Kidney capillary endothelial cell (primary cell): ENCODE data around the gene SEPTIN6.

ENCODE experiments used
- DNase-seq: peaks from one replicate; pipeline ENCODE4 v3.0.0-alpha.2; 2018; ENCODE audit warnings: low spot score

SEPTIN6 gene

GRCh38 chrX:119693040-119693995 lies at the start of gene SEPTIN6:
Gene SEPTIN6 (minus strand): TSS chrX:119693168. CDS start chrX:119693105, 63 bp downstream.
- DNase-seq: no peak

DNA sequence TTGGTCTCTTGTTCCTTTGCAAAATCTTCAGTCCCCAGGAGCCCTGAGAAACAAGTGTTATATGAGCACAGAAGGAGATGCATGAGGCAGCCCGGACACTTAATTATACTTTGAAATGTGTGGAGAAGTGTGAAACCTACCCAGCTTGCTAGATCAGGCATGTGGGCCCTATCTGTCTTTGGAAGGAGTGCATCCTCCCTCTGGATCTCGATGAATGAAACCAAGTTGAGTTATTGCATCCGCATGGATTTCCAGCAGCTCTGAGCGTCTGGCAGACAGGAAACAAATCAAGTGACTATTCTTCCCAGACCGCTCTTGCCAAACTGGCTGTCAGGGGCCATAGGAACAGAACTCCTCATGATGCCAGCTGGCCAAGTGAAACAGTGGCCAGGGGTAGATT lies 45.8 kb upstream of the SEPTIN6 start:
- peak; percentile 26 for DNase-seq

GRCh38 chrX:119736206-119736764 lies 43.3 kb upstream of the SEPTIN6 start:
- DNase-seq: no peak

DNA sequence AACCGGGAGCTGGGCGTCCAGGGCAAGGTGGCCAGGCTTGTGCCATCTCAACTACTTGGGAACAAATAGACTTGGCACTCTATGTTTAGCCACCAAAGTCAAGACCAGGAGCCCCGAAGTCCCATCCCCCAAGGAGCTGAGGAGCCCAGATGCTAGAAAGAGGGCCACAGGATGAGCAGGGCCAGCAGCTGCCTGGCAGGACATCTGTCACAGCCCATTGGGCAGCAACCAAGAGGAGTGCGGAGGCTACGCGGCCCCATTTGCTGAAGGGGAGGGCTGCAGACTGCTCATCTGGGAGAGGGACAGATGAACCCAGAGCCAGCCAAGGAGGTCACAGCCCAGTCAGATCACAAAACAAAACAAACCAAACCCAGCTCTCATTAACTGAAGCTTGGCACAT lies 42.5 kb upstream of the SEPTIN6 start:
- no peak for DNase-seq

- DNase-seq: no peak
Observed at GRCh38 chrX:119734897-119735339, 42.0 kb upstream of the SEPTIN6 start.

DNA sequence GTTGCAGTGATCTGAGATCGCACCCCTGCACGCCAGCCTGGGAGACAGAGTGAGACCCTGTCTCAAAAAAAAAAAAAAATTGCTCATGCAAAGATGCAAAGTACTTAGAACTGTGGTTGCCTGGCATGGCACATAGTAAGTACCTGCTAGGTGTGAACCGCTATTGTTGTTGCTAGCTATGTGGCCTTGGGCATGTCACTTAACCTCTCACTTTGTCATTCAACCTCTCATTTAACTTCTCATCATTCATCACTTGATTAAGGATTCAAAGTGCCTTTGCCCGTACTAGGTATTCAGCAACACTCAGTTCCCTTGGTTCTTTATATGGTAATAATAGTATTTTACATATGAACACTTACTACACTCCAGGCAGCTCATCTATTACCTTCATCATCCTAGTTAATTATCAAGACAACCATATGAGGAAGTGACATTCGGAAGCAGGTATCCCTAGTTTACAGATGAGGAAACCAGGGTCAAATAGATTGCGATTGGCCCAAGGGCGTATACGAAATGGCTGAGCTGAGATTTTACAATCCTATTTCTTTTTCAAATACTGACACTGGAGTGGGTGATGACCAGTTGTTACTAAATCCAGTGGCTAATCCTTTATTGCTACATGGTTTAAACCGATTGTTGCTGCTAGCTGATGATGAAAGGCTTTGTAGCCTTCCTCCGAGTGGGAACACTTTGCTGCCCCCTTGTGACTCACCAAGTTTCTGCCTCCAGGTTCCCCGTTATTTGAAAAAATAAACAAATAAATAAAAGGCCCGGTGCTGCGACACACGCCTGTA lies 36.6 kb upstream of the SEPTIN6 start:
- peak; percentile 38 for DNase-seq

- DNase-seq: no peak
Observed at GRCh38 chrX:119728487-119728886, 35.5 kb upstream of the SEPTIN6 start.

DNA sequence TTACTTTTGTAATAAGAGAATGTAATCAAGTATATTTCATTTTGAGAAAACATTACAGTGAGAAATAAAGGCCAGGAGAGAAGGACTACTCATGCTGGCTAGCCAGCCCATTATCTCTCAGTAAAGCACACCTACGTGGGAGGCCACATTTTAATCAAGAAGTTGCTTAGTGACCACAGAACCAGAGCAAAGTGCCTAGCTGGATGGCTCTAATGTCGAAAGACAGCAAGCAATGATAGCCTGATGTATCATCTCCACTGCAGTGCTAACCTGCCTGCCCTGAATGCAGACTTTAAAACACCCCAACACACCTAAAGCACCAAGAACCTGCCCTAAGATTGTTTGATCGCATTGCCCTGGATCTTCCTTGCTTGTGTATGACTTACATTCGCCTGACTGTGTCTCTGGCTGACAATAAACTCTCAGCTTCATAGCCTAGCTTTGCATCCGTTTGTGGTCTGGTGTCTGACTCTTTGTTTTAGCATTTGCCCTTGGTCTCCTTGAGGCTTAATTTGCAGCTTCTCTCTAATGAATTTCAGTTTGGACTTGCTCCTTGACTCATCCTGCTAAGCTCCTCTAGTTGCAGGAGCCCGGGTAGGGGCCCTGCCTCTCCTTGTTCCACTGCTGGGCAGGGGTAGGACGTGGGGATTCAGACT lies 34.1 kb upstream of the SEPTIN6 start:
- no peak for DNase-seq

- no peak for DNase-seq
Observed at GRCh38 chrX:119721926-119722325, 29.0 kb upstream of the SEPTIN6 start.

- no peak for DNase-seq
Observed at GRCh38 chrX:119721487-119721886, 28.5 kb upstream of the SEPTIN6 start.

DNA sequence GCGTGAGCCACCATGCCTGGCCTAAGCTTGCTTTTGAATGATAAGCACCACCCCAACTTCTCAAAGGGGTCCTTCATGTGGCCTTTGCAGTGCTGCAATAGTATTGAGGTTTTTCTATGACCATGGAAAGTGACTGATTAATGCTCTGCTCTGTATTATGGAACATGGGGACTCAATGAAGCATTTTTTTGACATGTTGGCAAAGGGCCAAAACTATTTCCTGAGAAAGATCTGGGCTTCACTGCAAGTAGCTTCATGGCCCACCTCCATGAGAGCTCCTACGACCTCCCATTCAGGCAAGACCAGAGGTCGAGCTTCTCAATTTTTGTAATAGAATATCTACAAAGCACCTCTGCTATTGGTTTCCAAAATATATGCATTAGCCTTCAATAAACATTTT lies 16.7 kb upstream of the SEPTIN6 start:
- no peak for DNase-seq

- DNase-seq: no peak
Observed at GRCh38 chrX:119708936-119709335, 16.0 kb upstream of the SEPTIN6 start.

DNA sequence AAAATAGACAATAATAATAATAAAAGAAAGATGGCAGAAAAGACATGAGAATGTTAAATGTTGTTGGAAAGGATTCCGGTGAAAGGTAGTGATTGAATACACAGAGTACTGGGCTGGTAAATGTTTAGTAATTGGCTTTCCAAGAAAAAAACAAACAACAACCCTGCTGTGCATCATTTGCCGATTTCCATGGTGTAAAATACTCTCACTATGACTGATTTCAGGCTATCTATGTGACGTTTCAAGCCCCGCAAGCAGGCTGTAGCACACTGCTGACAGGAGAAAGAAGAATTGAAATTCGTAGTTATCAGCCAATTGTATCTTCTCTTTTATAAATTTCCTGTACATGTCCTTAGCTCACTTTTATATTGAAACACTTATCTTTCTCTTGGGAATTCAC lies 13.6 kb upstream of the SEPTIN6 start:
- DNase-seq: no peak

GRCh38 chrX:119698845-119699244 lies 5.9 kb upstream of the SEPTIN6 start:
- peak; percentile 39 for DNase-seq

- DNase-seq: no peak
Observed at GRCh38 chrX:119696251-119696890, 3.4 kb upstream of the SEPTIN6 start.

DNA sequence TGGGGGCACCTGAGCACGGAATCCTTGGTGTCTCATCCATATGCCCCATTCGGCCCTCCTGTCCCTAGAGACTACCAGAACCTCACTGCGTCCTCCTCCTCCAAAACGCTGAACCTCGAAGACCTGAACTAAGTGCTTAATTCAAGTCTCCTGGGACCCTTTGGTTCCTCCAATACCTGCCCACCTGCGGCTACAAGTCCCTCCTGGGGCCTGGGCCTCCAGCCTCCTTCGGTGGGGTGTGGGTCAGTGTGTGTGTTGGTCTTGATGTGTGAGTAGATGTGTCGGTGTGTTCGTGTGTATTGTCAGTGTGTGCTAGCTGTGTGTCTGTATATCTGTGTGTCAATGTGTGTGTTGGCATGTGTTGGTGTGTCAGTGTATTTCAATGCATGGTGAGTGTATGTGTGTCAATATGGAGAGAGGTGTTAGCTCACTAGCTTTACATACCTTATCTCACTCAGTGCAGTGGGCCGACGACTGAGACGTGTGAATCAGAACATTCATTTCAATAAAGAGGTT lies 2.6 kb upstream of the SEPTIN6 start:
- no peak for DNase-seq

- DNase-seq: no peak
Observed at GRCh38 chrX:119694601-119695534, 1.9 kb upstream of the SEPTIN6 start.

DNA sequence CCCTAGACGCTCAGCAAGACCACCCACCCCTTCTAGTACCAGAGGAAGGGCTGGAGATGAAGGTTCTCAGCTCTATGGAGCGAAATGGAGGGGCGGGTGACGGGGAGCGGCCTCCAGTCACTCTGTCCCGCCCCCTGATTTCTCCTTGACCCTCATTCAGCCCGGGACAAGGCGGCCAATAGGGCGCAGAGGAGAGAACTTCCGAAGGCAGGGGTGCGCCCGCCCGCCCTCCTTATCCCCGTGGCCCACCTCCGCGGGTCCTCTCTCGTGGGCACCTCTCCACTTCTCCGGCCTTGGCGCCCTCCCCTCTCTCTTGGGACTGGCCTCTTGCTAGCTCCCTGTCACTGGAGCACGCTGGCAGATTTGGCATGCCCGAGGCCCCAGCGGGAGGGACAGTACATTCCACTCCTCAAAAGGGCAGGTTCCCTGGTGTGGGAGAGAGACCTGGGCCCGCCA lies 1.1 kb upstream of the SEPTIN6 start:
- DNase-seq: no peak

DNA sequence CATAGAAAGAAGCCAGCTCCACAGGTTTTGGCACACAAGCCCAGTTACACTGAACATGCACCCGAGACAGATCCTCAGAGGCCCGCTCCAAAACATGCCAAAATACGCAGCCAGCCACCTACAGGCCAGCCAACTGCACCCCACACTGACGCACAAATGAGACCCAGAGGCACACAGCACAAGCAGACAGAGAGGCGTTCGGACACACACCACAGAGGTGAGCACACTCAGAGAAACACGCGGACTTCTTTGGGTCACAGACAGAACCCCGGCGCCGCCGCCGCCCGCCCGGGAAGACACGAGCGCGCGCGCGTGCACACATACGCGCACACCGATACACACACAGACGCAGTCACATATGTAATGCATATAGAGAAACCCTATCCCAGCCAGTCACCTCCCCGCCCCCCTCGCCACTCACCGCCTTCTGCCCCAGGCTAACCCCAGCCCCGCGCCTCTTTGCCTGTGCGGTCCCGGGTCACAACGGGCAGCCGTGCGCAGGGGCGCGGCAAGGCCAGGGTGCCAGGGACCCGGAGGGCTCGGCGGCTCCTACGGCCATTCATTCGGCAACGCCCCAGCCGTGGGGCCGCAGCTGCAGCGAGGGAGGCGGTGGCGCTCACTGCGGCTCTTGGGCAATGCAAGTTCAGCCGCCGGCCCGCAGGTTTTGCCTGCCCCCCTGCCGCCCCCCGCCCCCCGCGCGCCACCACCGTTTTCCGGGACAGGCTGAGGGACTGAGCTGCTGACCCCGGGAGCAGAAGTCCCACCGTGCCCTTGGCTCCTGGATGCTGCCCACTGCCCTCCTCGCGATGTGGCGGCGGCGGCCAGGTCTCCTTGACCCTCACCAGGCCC lies 553 bp downstream of the SEPTIN6 start:
- DNase-seq: no peak
